Urothelium cell line (cell line): ENCODE data around the gene LELP1.
"Not testable (repeated sequence)": the region's sequence is repeated elsewhere in the genome, so short reads cannot be mapped to it uniquely, and the experiment has no call there.

Experiments used
- DNase-seq: peaks from one replicate; pipeline ENCODE4 v3.0.0; 2011; ENCODE audit warnings: low spot score, mixed read lengths
- FAIRE-seq: peaks from 2 replicates; lab custom pipeline; 2011; peaks lifted over from hg19 to GRCh38; lab: Jason Lieb, UNC

LELP1 gene

DNA sequence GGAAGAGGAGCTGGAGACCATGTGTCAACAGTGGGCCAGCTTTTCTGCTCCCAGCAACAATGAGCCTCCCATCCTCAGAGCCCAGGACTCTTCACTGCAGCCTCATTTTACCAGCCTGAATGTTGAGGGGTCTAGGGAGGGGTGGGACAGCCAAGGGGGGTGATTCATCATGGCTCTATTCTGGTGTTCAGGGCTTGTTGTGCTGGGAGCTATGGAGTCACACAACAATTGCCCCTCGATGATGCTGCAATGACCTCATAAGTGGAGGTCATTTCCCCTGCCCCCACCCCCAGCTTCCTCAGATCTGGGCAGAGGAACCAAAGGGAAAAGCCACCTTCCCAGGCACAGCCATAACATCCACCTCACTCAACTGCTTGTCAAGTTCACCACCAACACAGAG lies at the start of gene LELP1:
Gene LELP1 (plus strand): TSS at position 301 of the 400 bp plus-strand sequence. CDS start 1,278 bp downstream, outside the sequence.
- DNase-seq, result no peak
- no peak for FAIRE-seq

DNA sequence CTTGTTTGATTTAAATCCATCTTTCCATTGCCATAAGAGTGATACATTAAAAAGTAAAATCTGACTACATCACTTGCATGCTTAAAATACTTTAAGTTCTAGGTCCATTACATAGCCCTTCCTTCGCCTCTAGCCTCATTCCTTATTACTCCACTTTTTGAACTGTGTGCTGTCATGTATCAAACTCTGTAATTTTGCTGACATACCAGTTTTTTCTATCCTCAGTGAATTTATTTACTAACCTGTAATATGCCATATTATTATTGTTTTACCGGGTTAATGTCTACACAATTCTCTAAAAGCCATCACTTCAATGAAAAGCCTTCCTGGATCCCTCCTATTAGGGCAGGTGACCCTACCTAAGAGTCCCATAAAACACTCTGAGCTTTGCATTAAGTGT lies 47.7 kb upstream of the LELP1 start:
- FAIRE-seq, result no peak

DNA sequence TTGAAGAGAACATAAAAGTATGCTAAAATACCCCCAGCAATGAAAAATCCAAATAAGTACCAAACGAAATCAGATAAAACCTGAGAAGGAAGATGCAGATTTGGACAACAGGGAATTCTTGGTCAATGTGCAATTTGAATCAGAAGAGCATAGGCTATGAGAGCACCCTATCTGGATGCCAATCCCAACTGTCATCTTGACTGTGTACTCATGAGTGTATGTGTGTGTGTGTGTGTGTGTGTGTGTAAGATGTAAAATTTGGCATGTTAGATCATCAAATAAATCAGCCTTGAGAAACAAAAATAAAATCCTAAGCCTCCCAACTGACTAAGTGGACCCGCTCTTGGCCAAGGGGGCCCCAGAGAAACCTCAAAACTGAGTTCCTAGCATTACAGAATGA lies 34.5 kb upstream of the LELP1 start:
- no peak for DNase-seq
- FAIRE-seq, result no peak

More for the DNA sequence above, 47.7 kb upstream of the LELP1 start:
- no peak for DNase-seq

GRCh38 chr1:153174624-153175023 lies 28.6 kb upstream of the LELP1 start:
- FAIRE-seq (no peak), DNase-seq (no peak)

- no peak for FAIRE-seq
- no peak for DNase-seq
Observed at GRCh38 chr1:153178922-153179321, 24.3 kb upstream of the LELP1 start.

- no peak for DNase-seq
- FAIRE-seq, result no peak
Observed at GRCh38 chr1:153180556-153180955, 22.7 kb upstream of the LELP1 start.

DNA sequence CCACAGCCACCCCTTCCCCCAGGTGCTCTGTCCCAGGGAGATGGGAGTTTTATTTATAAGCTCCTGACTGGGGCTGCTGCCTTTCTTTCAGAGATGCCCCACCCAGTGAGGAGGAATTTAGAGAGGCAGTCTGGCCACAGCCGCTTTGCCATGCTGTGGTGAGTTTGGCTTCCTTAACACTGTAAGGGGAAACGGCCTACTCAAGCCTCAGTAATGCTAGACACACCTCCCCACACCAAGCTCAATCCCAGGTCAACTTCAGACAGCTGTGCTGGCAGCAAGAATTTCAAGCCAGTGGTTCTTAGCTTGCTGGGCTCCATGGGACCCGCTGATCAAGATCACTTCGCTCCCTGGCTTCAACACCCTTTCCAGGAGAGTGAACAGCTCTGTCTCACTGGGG lies 14.9 kb upstream of the LELP1 start:
- not testable (repeated sequence) for DNase-seq

DNA sequence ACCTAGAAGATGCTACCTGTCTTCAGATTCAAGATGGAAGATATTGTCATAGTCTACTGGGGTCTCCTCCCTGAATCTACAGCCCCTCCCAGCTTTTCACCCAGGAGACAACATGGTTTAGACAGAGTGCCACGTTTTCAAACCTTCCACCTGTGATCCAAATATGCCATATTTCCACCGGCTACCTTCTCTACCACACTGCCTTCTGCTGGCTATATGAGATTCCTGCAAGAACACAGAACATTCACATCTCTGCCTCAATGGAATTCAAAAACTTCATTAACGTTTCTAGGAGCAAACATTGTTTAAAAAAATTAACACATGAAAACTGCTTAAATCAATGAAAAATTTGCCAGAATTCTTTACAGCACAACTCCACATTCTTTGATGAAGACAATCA lies 12.9 kb upstream of the LELP1 start:
- FAIRE-seq (no peak), DNase-seq (no peak)

More for the DNA sequence above, 14.9 kb upstream of the LELP1 start:
- not testable (repeated sequence) for FAIRE-seq

DNA sequence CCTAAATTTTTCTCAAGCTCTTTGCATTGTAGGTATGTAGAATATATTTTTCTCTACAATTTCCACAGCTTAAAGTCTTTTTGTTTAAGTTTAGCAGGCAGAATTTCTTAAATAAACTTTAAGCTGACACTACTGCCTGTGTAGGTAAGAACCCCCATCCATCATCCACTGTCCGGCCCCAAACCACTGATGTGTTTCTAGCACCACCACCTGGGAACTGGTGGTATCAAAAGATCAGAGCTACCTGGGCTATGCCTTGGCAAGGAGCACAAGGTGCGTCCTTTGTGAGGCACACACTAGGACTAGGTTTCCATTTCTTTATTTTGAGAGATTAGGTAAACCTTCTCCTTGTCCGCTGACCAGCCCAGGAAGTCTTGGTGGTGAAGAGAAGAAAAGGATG lies 10.5 kb upstream of the LELP1 start:
- DNase-seq (peak; percentile 45), FAIRE-seq (no peak)

GRCh38 chr1:153194331-153195050 lies 8.7 kb upstream of the LELP1 start:
- no peak for FAIRE-seq
- no peak for DNase-seq

GRCh38 chr1:153195216-153195615 lies 8.0 kb upstream of the LELP1 start:
- no peak for FAIRE-seq
- DNase-seq, result no peak

DNA sequence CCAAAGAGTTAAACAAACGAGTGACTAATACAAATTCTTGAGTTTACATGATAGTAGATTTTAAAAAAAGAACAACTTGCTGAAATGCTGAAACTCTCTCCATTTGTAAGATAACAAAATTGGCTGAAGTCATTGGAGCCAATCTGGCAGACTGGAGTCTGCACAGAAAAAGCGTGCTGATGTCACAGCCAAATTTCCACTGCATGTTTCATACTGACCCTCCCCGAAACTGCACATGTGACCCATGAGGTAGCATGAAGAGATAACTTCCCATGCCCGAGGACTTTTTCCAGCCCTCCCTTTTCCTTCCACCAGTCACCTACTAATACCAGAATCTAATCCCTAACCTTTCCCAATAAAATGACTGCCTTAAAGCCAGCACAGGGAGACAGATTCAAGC lies 1.2 kb upstream of the LELP1 start:
- FAIRE-seq, result no peak
- DNase-seq, result no peak

- no peak for DNase-seq
- no peak for FAIRE-seq
Observed at GRCh38 chr1:153206631-153207030, 3.4 kb downstream of the LELP1 start.

- FAIRE-seq (peak; percentile 70), DNase-seq (no peak)
Observed at GRCh38 chr1:153210206-153210605, 7.0 kb downstream of the LELP1 start.

GRCh38 chr1:153212201-153212600 lies 9.0 kb downstream of the LELP1 start:
- FAIRE-seq, result no peak

GRCh38 chr1:153213519-153213918 lies 10.3 kb downstream of the LELP1 start:
- FAIRE-seq, result no peak

More at GRCh38 chr1:153212201-153212600, 9.0 kb downstream of the LELP1 start:
- no peak for DNase-seq

GRCh38 chr1:153217212-153217611 lies 14.0 kb downstream of the LELP1 start, which contains the start of gene PRR9:
Gene PRR9 (plus strand): TSS chr1:153217584. CDS start chr1:153218145, 561 bp downstream.
- no peak for DNase-seq
- FAIRE-seq, result no peak

More at GRCh38 chr1:153213519-153213918, 10.3 kb downstream of the LELP1 start:
- no peak for DNase-seq

- DNase-seq (no peak), FAIRE-seq (no peak)
Observed at GRCh38 chr1:153217744-153218416, 14.7 kb downstream of the LELP1 start.

GRCh38 chr1:153220606-153221303 lies 17.5 kb downstream of the LELP1 start:
- no peak for FAIRE-seq

GRCh38 chr1:153223040-153223891 lies 20.0 kb downstream of the LELP1 start:
- FAIRE-seq (peak; percentile 97), DNase-seq (peak; percentile 47)

More at GRCh38 chr1:153220606-153221303, 17.5 kb downstream of the LELP1 start:
- DNase-seq, result no peak
